AG09309 (cell line): ENCODE measurements around the gene HYDIN.
"Not testable (repeated sequence)": the region's sequence is repeated elsewhere in the genome, so short reads cannot be mapped to it uniquely, and the experiment has no call there.

Source experiments
- DNase-seq: peaks from one replicate; pipeline ENCODE4 v3.0.0-alpha.2; 2010; ENCODE audit warnings: low read depth
- H3K4me3 ChIP-seq: 2 replicates; pipeline ENCODE4 v1.5.1; 2011; ENCODE audit warnings: mild to moderate bottlenecking, low read depth, low read length, moderate library complexity; ENCODE audit not compliant: control insufficient read depth
- CTCF ChIP-seq: IDR thresholded peaks from 2 replicates; pipeline ENCODE4 v1.5.1; 2011; ENCODE audit warnings: mild to moderate bottlenecking, low read depth, low read length, inconsistent platforms; ENCODE audit not compliant: insufficient read depth, control insufficient read depth; ENCODE audit errors: missing control alignments

Gene HYDIN

GRCh38 chr16:71192387-71192786, 38.1 kb downstream of the HYDIN start:
- H3K4me3 ChIP-seq = no peak overlapping the region
- DNase-seq = no peak
- TF ChIP-seq CTCF = no peak

- TF ChIP-seq CTCF = no peak
- H3K4me3 ChIP-seq = no peak overlapping the region
- DNase-seq = no peak
These were observed 41.4 kb downstream of the HYDIN start for GRCh38 chr16:71188956-71189712.

GRCh38 chr16:71185347-71185746, 45.2 kb downstream of the HYDIN start:
- no peak for TF ChIP-seq CTCF
- H3K4me3 ChIP-seq = no peak overlapping the region
- DNase-seq = no peak

GRCh38 chr16:71179569-71179968, 51.0 kb downstream of the HYDIN start:
- DNase-seq = no peak
- TF ChIP-seq CTCF = no peak
- no peak overlapping the region for H3K4me3 ChIP-seq

GRCh38 chr16:71172481-71173207, 57.9 kb downstream of the HYDIN start:
- TF ChIP-seq CTCF = no peak
- no peak overlapping the region for H3K4me3 ChIP-seq
- no peak for DNase-seq

GRCh38 chr16:71161007-71161406, 69.5 kb downstream of the HYDIN start:
- H3K4me3 ChIP-seq, DNase-seq: not testable (repeated sequence)

- DNase-seq, H3K4me3 ChIP-seq: not testable (repeated sequence)
These were observed 73.2 kb downstream of the HYDIN start for GRCh38 chr16:71157278-71157677.

- H3K4me3 ChIP-seq, DNase-seq: not testable (repeated sequence)
These were observed 77.2 kb downstream of the HYDIN start for GRCh38 chr16:71153329-71153728.

- DNase-seq, H3K4me3 ChIP-seq: not testable (repeated sequence)
These were observed 78.9 kb downstream of the HYDIN start for GRCh38 chr16:71151654-71152053.

GRCh38 chr16:71143246-71143645, 87.3 kb downstream of the HYDIN start:
- not testable (repeated sequence) for H3K4me3 ChIP-seq, DNase-seq

- DNase-seq, H3K4me3 ChIP-seq: not testable (repeated sequence)
These were observed 120.0 kb downstream of the HYDIN start for GRCh38 chr16:71110565-71110964.

- not testable (repeated sequence) for H3K4me3 ChIP-seq, DNase-seq
These were observed 120.8 kb downstream of the HYDIN start for GRCh38 chr16:71109656-71110208.
